Suppressor macrophage (primary cell): ENCODE data around the gene SUSD2.
A peak's percentile ranks its signal among the peaks of the same experiment; 100 is the strongest.
"Not testable (repeated sequence)": the region's sequence is repeated elsewhere in the genome, so short reads cannot be mapped to it uniquely, and the experiment has no call there.

Experiments
- DNase-seq, 4 experiments: peaks; one replicate each; pipeline ENCODE4 v3.0.0-alpha.2; 2020 to 2022

Gene SUSD2

DNA sequence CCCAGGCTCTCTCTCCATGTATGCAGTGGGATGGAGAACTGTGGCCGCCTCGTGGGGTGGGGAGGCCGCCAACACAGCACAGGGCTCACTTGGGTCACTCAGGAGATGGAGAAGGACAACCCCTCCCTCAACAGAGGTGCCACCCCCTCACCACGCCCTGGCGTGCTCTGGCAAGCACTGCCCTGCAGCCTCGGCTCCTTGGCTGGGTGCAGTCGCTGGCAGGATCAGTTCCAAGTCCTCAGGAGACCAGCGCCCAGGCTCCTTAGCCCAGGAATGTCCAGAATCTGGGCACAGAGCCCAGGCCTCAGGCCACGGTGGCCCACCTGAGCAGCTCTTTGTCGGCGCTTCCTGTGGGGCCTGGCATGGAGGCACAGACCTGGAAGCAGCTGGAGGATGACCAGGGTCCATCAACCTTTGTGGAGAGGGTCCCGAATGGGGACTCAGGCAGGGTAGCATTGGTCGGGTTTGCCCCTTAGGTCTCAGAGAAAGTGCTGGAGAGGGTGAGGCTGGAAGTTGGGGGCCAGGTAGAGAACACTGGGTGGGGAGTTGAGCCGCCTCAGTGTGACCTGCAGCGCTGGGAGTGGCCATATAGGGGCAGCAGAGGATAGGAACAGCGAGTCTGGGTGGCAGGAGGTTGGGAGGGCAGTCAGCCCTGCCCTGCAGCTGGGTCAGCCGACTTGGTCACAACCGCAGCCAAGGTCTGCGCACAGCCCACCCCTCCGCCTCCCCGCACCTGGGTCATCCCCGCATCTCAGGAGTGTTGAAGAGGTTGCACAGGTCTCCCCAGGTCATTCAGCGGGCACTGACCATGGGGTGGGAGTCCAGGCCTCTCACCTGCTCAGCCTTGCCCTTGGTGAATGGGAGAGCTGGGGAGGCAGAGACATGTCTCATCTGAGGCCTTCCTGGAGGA, 8.2 kb downstream of the SUSD2 start:
- DNase-seq: peak; percentile 67 to 84 (median 78)

DNA sequence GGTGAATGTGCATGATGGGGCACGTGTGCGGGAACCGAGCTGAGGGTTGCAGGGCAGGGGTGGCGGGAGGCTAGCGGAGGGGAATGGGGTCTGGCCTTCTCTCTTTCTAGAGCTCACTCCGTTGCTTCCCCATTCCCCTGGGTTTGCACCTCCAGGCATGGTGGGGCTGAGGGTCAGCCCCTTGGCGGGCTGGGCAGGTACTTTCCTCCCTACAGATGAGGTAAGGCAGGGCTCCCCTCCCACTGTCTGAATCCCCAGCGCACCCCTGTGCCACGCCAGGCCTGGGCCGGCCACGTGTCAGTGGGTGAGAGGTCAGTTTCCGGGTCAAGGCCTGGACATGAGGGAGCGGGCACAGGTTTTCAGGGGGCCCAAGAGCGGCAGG, 8.9 kb downstream of the SUSD2 start:
- DNase-seq: no peak

DNA sequence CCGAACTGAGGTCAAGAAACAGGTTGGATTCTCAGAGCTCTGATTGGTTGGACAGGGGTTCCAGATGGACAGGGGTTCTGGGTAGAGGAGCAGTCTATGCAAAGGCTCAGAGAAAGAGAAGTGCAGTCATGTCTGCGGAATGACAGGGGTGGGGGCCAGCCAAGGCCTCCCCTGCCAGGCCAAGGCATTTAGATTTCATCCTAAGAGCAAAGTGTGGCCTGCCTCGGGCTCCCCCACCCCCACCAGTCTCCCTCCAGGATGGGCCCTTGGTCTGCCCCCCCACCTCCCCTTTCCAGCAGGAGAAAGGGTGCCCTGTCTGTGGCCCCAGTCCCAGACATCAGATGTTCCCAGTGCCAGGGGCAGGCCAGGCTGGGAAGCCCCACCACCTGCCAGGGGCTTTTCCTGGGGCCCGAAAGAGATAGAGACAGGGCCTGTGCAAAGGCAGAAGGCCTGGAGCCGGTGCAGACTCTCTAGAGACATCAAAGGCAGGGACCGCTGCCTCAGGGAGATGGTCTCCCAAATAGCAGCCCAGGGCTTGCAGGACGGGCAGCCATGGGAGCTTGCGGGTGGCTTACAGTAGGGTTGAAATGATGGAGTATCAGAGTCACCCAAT, 9.4 kb downstream of the SUSD2 start:
- DNase-seq: no peak

DNA sequence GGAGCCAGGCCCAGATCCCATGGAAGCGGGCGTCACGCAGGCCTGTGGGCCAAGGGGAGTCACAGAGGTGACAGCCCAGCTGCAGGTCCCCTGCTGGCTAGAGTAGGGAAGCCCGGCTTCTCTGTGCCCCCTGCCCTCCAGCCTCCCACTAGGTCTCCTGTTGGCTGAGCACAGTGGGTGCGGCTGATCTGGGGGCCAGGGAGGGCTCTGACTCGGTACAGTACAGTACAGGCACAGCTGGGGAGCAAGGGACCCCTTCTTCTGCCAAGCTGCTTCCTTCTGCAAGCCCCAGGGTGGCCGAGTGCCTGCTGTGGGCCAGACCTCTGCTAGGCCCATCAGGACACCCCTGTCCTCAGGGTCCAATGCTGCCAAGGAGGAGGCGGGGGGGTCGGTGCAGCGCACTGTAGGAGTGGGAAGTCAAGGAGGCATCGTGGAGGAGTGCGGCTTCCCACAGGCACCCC, 10.1 kb downstream of the SUSD2 start:
- DNase-seq: no peak

DNA sequence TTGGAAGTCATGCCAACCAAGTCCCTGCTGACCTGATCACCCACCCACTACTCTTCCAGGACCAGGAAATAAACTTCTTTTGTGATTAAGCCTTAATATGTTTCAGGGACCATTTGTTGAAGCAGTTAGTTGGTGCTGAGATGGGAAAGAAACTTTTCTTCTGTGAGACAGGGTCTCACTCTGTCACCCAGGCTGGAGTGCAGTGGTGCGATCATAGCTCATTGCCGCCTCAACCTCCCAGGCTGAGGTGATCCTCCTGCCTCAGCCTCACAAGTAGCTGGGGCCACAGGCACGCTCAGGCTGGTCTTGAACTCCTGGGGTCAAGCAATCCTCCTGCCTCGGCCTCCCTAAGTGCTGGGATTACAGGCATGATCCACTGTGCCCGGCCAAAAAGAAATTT, 10.6 kb downstream of the SUSD2 start:
- no peak for DNase-seq

DNA sequence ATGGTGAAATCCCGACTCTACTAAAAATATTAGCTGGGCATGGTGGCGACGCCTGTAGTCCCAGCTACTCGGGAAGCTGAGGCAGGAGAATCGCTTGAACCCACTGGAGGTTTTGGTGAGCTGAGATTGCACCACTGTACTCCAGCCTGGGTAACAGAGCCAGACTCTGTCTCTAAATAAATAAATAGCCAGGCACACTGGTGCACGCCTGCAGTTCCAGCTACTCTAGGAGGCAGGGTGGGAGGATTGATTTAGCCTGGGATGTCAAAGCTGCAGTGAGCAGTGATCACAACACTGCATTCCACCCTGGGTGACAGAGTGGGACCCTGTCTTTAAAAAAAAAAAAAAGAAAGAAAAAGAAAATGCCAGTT, 17.4 kb downstream of the SUSD2 start:
- DNase-seq: no peak

DNA sequence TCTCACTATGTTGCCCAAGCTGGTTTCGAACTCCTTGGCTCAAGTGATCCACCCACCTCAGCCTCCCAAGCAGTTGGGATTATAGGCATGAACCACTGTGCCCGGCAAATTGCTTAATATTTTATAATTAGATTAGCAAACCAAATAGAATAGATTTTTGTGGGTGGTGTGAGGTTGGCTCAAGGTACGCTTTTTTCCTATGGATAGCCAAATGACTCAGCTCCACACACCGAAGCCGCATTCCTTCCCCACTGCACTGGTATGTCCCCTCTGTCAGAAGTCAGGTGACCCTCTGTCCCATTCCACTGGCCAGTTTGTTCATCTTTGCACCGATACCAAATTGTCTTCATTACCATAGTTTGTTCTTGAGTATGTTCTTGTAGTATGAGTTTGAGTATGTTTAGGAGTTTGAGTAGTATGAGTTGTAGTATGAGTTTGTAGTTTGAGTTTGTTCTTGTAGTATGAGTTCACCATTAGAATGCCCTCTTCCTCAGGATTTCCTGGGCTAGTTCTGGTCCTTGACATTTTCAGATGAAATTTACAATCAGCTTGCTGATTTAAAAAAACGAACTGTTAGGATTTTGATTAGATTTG, 19.4 kb downstream of the SUSD2 start:
- DNase-seq: no peak

DNA sequence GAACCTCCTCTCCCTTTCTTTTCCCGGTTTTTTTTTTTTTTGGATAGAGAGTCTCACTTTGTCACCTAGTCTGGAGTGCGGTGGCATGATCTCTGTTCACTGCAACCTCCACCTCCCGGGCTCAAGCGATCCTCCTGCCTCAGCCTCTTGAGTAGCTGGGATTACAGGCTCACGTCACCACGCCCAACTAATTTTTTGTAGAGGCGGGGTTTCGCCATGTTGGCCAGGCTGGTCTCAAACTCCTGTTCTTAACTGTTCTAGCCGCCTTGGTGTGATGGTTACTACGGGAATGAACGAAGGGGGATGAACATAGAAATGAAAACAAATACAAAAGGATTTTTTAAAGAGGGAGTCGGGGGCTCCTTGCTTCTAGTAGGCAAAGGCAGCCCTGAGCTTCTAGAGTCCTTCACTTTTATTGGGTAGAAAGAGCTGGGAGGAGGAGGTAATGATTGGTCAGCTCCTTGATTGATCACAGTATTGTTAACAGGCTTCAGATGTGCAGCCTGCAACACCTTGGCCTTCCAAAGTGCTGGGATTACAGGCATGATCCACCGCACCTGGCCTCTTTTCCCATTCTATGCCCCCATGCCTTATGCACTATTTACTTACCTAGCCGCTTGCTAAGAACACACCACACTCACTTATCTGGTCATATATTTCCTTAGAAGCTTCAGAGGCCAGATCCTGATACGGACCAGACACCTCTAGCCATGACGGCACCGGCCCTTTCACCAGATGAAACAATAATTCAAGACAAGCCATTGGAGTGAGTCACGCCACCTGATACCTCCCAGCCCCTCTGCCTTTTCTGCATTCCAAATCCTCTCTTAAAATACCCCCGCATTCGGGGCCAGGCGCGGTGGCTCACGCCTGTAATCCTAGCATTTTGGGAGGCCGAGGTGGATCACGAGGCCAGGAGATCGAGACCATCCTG, 20.7 kb downstream of the SUSD2 start:
- DNase-seq: no peak

DNA sequence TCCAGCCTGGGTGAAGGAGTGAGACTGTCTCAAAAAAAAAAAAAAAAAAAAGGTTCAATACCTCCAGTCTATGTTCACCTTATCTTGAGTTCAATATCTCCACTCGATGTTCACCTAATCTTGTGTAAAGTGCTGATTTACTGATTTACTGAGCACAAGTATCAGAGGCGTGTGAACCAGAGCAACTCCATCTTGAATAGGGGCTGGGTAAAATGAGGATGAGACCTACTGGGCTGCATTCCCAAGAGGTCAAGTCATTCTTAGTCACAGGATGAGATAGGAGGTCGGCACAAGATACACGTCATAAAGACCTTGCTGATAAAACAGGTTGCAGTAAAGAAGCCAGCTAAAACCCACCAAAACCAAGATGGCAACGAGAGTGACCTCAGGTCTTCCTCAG, 22.6 kb downstream of the SUSD2 start:
- not testable (repeated sequence) for DNase-seq

DNA sequence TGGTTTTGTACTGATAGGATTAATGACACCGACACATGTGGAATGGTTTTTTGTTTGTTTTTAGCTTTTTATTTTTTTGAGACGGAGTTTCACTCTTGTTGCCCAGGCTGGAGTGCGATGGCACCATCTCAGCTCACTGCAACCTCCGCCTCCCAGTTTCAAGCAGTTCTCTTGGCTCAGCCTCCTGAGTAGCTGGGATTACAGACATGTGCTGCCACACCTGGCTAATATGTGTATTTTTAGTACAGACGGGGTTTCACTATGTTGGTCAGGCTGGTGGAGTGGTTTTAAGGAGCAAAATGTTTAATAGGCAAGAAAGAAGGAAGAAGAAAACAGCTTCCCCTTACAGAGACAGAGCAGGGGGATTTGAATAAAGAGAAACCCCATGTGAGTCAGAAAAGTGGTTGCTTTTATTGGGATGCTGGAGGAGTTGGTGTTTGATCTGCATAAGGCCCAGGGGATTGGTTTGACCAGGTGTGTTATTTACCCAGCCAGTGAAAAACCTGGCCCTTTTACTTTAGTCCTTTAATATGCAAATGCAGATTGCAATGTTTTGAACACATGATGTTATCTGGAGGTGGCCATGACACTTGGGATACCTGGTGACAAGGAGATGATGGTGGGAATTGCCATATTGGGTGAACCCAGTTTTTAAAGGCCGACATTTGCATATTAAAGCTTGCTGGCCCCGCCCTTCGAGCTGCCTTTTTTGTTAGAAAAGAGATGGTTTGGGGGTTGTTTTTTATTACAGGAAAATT, 24.3 kb downstream of the SUSD2 start:
- DNase-seq: peak in 2 of 4 experiments; percentile 42 to 49

DNA sequence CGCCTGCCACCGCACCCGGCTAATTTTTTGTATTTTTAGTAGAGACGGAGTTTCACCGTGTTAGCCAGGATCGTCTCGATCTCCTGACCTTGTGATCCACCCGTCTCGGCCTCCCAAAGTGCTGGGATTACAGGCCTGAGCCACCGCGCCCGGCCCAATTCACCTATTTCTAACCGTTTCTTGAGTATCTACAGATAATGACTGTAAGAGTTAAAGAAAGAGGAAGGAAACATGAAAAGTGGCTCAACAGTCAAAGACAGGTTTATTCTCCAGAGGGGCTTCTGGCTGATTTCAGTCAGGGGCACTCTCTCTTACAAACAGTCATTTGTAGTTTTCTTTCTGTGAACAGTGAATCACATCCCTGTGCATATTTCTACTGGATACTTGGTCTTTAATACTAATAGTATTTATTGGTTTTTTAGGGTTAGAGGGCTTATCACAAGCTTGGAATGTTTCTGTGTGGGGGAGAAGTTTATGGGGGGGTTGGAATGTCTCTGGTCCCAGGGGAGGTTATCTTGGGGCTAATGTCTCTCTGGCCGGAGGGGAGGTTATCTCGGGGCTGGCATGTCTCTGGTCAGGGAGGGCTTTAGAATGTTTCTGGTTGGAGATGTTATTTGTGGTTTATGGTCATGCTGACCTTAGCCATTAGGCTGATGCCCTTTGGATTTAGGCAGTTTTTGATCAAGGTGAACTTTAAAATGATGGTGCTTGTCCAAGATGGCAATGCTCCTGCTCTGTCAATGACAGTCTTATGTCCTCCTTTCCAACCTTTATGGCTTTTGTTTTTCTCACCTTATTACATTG, 25.4 kb downstream of the SUSD2 start:
- DNase-seq: not testable (repeated sequence)

DNA sequence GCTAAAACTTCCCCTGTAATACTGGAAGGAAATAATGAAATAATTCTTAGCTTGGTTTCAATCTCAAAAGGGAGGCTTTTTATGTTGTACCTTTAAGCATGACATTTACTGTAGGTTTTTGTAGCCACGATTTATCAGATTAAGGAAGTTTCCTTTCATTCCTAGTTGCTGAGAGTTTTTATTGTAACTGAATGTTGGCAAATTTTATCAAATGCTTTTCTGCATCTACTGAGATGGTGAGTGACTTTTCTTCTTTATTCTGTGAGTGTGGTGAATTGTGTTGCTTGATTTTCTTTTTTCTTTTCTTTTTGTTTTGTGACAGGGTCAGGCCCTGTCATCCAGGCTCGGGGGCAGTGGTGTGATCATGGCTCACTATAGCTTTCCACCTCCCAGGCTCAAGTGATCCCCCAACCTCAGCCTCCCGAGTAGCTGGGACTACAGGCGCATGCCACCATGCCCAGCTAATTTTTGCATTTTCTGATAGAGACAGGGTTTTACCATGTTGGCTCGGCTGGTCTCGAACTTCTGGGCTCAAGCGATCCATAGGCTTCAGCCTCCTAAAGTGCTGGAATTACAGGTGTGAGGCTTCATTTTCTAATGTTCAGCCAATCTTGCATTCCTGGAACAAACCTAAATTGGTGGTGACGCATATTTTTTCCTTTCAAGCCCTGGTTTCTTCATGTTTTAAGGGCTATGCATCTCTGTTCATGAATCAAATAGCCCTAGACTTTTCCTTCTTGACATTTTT, 26.2 kb downstream of the SUSD2 start:
- DNase-seq: peak in 1 of 4 experiments; percentile 20

DNA sequence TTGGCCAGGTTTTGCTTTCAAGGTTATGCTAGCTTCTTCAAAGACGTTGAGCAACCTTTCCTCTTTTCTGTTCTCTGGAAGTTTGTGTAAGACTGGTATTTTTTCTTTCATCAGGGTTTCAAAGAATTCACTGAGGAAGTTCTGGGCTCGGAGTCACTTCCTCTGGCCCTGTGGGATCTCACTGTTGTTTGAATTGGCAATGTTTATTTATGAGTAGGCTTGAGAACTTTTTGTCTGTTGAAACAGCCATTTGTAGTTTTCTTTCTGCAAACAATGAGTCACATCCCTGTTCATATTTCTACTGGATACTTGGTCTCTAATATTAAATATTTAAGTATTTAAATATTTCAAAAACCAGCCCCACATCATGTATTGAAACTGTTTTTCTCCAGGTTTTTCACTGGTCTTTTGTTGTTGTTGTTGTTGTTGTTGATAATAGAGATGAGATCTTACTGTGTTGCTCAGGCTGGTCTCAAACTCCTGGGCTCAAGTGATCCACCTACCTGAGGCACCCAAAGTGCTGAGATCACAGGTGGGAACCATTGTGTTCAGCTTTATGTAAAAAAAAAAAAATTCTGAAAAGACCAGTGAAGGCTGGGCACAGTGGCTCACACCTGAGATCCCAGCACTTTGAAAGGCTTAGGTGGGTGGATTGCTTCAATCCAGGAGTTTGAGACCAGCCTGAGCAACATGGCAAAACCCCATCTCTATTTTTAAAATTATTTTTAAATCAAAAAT, 26.9 kb downstream of the SUSD2 start:
- peak; percentile 85 to 96 (median 90) for DNase-seq

DNA sequence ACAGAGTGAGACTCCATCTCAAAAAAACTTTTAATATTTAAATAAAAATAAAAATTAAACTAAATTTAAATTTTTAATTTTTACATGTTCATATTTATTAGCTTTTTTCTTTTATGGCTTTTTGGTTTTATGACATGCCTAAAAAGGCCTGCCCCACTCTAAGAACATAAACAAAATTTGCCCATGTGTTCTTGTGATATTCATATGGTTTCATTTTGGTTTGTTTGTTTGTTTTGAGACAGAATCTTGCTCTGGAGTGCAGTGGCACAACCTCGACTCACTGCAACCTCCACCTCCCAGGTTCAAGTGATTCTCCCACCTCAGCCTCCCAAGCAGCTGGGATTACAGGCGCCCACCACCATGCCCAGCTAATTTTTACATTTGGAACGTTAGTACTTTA, 27.7 kb downstream of the SUSD2 start:
- DNase-seq: no peak

DNA sequence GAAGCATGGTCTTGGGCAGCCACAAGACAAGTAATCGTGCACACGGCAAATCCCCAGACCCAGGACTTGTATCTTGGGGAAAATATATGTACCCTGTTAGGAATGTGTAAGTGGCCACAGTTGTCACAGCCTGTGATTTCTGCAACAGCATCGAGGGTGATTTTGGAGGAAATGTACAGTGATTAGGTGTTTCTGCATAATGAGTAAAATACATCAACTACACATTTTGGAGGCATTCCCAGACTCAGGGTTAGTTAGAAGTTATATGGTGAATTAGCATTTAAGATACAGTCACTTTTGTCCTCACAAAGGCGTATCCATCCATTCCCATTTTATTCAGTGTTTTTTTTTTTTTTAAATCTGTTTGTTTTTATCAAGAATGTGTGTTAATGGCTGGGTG, 28.4 kb downstream of the SUSD2 start:
- no peak for DNase-seq

DNA sequence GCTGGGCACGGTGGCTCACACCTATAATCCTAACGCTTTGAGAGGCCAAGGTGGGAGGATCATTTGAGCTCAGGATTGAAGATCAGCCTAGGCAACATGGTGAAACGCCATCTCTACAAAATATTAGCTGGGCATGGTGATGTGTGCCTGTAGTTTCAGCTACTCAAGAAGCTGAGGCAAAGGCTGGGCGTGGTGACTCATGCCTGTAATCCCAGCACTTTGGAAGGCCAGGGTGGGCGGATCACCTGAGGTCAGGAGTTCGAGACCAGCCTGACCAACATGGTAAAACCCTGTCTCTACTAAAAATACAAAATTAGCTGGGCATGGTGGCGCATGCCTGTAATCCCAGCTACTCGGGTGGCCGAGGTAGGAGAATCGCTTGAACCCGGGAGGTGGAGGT, 29.1 kb downstream of the SUSD2 start:
- not testable (repeated sequence) for DNase-seq

DNA sequence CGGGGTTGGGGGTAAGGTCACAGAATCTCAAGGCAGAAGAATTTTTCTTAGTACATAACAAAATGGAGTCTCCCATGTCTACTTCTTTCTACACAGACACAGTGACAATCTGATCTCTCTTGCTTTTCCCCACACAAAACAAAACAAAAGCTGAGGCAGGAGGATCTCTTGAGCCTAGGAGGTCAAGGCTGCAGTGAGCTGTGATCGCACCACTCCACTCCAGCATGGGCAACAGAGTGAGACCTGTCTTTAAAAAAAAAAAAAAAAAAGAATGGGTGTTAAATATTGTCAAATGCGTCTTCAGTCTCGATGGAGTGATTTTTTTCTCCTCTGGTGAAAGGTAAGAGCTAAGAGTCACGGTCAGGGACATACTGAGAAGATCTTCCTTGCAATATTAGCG, 30.4 kb downstream of the SUSD2 start:
- DNase-seq: not testable (repeated sequence)

DNA sequence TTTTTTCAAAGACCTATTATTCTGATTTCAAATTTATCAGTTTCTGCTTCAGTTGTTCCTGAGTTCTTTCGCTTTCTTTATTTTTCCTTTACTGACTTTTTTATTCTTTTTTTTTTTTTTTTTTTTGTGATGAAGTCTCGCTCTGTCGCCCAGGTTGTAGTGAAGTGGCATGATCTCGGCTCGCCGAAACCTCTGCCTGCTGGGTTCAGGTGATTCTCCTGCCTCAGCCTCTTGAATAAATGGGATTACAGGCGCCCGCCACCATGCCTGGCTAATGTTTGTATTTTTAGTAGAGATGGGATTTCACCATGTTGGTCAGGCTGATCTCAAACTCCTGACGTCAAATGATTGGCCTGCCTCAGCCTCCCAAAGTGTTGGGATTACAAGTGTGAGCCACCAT, 31.8 kb downstream of the SUSD2 start:
- not testable (repeated sequence) for DNase-seq
